ENCODE results near the gene UBE2E2. TPM values are rescaled to one million over a fixed set of nuclear protein-coding genes. Genes with fewer than 3 reads are reported as not detected.
A peak's percentile ranks its signal among the peaks of the same experiment; 100 is the strongest.

The UBE2E2 gene

GRCh38 chr3:23637339-23637738 lies 434.2 kb downstream of the UBE2E2 start:
- H3K14ac ChIP-seq (ENCODE audit: low read length): no peak overlapping the region
- WGBS, 2 donors (ENCODE audit: extremely low coverage in 2 of 2, insufficient read length in 2 of 2, insufficient replicate concordance in 1 of 2): no CpG with 5 or more reads among the region's 3 CpGs
- H3K79me1 ChIP-seq (ENCODE audit: low read depth, low read length): no peaks in the 10 kb centered on the region
- no peaks in the 10 kb centered on the region for H3K27me3 ChIP-seq (ENCODE audit: control insufficient read depth in 3 of 3, insufficient read depth in 3 of 3, low read depth in 1 of 3, low read length in 3 of 3)
- DNase-seq (ENCODE audit: low spot score): no peak
- no peak overlapping the region for H2AK5ac ChIP-seq (ENCODE audit: low read depth, low read length)
- no peak overlapping the region for H3K18ac ChIP-seq (ENCODE audit: low read length)
- H2AFZ ChIP-seq (ENCODE audit: low read length): no peak overlapping the region
- no peak overlapping the region for H4K8ac ChIP-seq (ENCODE audit: low read depth, low read length)
- H3K9ac ChIP-seq (ENCODE audit: low read depth, low read length, poor library complexity): no peak overlapping the region
- no peak overlapping the region for H2BK12ac ChIP-seq (ENCODE audit: low read length)
- no peak overlapping the region for H3K23ac ChIP-seq (ENCODE audit: low read depth, low read length, poor library complexity)
- H3K4me3 ChIP-seq (ENCODE audit: low read length in 2 of 2): no peak overlapping the region
- H3K4ac ChIP-seq (ENCODE audit: low read length): no peak overlapping the region
- H3K4me2 ChIP-seq (ENCODE audit: insufficient read depth, low read length, poor library complexity, severe bottlenecking): no peak overlapping the region
- no peak overlapping the region for H3K27ac ChIP-seq (replicated peaks; ENCODE audit: low read length)
- peaks cover 2 to 5% of the 10 kb centered on the region in 2 donors for H3K4me1 ChIP-seq (ENCODE audit: control insufficient read depth in 2 of 2, insufficient read depth in 1 of 2, low read depth in 1 of 2, low read length in 2 of 2)
- no peak overlapping the region for H2BK120ac ChIP-seq (ENCODE audit: low read depth, low read length)
- H2BK5ac ChIP-seq (ENCODE audit: low read length): no peak overlapping the region
- H3K9me3 ChIP-seq (replicated peaks in 1 of 2; ENCODE audit: control insufficient read depth in 2 of 2, insufficient read depth in 1 of 2, low read depth in 1 of 2, low read length in 2 of 2): peaks cover 2 to 12% of the 10 kb centered on the region in 2 donors
- no peaks in the 10 kb centered on the region for H3K36me3 ChIP-seq (replicated peaks in 1 of 2; ENCODE audit: control insufficient read depth in 2 of 2, insufficient read depth in 2 of 2, low read length in 2 of 2)
- no peak overlapping the region for H2BK15ac ChIP-seq (ENCODE audit: low read length)
- no peak overlapping the region for H4K91ac ChIP-seq (ENCODE audit: low read depth, low read length, poor library complexity)

- no peak overlapping the region for H2BK12ac ChIP-seq (ENCODE audit: low read length)
- H3K9me3 ChIP-seq (replicated peaks in 1 of 2; ENCODE audit: control insufficient read depth in 2 of 2, insufficient read depth in 1 of 2, low read depth in 1 of 2, low read length in 2 of 2): peaks cover 2 to 12% of the 10 kb centered on the region in 2 donors
- no peaks in the 10 kb centered on the region for H3K27me3 ChIP-seq (ENCODE audit: control insufficient read depth in 3 of 3, insufficient read depth in 3 of 3, low read depth in 1 of 3, low read length in 3 of 3)
- H3K23ac ChIP-seq (ENCODE audit: low read depth, low read length, poor library complexity): no peak overlapping the region
- no peak overlapping the region for H4K8ac ChIP-seq (ENCODE audit: low read depth, low read length)
- H2AK5ac ChIP-seq (ENCODE audit: low read depth, low read length): no peak overlapping the region
- no peak overlapping the region for H2BK15ac ChIP-seq (ENCODE audit: low read length)
- H2BK5ac ChIP-seq (ENCODE audit: low read length): no peak overlapping the region
- WGBS, 2 donors (ENCODE audit: extremely low coverage in 2 of 2, insufficient read length in 2 of 2, insufficient replicate concordance in 1 of 2): no CpG with 5 or more reads among the region's 1 CpG
- peak overlapping the region; percentile 72 for H2AFZ ChIP-seq (ENCODE audit: low read length)
- peaks cover 0 to 5% of the 10 kb centered on the region in 2 donors for H3K4me1 ChIP-seq (ENCODE audit: control insufficient read depth in 2 of 2, insufficient read depth in 1 of 2, low read depth in 1 of 2, low read length in 2 of 2)
- H3K36me3 ChIP-seq (replicated peaks in 1 of 2; ENCODE audit: control insufficient read depth in 2 of 2, insufficient read depth in 2 of 2, low read length in 2 of 2): no peaks in the 10 kb centered on the region
- no peak overlapping the region for H3K18ac ChIP-seq (ENCODE audit: low read length)
- DNase-seq (ENCODE audit: low spot score): no peak
- no peak overlapping the region for H3K4ac ChIP-seq (ENCODE audit: low read length)
- H3K4me3 ChIP-seq (ENCODE audit: low read length in 2 of 2): no peak overlapping the region
- H3K27ac ChIP-seq (replicated peaks; ENCODE audit: low read length): no peak overlapping the region
- H2BK120ac ChIP-seq (ENCODE audit: low read depth, low read length): no peak overlapping the region
- H3K79me1 ChIP-seq (ENCODE audit: low read depth, low read length): no peaks in the 10 kb centered on the region
- H3K9ac ChIP-seq (ENCODE audit: low read depth, low read length, poor library complexity): no peak overlapping the region
- no peak overlapping the region for H4K91ac ChIP-seq (ENCODE audit: low read depth, low read length, poor library complexity)
- no peak overlapping the region for H3K14ac ChIP-seq (ENCODE audit: low read length)
- no peak overlapping the region for H3K4me2 ChIP-seq (ENCODE audit: insufficient read depth, low read length, poor library complexity, severe bottlenecking)
Measured at GRCh38 chr3:23640471-23641146, 437.5 kb downstream of the UBE2E2 start.

Small RNA genes lying within 50 kb of the gene (small RNA-seq; reads per million reads assigned to genes)
- gene AC121251.1 (ENCODE audit: insufficient read depth) (not detected), gene RF00019 (ENCODE audit: insufficient read depth) (not detected), gene RNU6-788P (ENCODE audit: insufficient read depth) (not detected), gene RNU6-922P (ENCODE audit: insufficient read depth) (not detected)
